SKM-1 (cell line): ENCODE measurements around the gene BCL2.

Experiments
- DNase-seq: peaks from one replicate; lab custom pipeline; 2025; ENCODE audit not compliant: unreplicated experiment; lab: John Stamatoyannopoulos, UW

The BCL2 gene

GRCh38 chr18:63098018-63098981 is 221.3 kb downstream of the BCL2 start:
- peak; percentile 62 for DNase-seq

DNA sequence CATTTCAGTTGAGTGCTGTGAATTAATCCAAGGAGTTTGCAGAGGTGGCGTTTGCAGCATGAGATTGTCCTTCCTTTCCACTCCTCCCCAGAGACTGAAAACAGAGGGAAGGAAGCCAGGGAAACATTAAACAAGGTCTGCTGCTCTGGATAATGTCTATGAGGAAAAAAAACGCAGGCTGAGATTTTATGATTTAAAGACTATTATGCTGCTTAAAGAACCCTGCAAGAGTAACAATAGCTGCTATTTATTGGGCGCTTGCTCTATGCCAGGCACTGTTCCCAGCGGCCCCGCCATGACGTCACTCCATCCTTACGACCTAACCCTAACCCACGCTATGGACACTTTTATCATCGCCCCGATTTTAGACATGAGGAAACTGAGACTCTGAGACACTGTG is 222.4 kb downstream of the BCL2 start:
- no peak for DNase-seq

DNA sequence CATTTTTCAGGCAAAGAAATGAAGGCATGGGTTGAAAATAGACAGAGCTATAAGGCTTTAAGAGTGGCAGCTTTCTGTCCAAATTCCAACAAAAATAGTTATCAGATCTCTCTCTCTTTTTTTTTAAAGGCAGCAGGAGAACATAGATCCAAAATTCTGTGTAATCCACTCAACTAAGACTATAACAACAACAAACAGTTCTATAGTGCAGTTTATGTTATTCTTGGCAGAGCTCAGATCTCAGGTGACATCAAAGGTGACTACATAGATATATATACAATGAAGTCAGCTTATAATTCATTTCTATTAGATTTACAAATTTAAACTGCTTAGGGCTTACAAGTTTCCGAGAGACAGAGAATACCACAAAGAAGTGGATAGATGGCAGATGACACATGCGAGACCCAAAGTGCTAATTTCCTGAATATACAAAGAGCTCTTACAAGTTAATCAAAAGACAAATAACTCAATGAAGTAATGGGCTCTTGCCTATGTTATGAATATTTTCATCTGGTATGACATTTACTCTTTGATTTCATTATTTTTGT is 223.2 kb downstream of the BCL2 start:
- no peak for DNase-seq

- DNase-seq: no peak
Measured at GRCh38 chr18:63095768-63096167, 223.8 kb downstream of the BCL2 start.

DNA sequence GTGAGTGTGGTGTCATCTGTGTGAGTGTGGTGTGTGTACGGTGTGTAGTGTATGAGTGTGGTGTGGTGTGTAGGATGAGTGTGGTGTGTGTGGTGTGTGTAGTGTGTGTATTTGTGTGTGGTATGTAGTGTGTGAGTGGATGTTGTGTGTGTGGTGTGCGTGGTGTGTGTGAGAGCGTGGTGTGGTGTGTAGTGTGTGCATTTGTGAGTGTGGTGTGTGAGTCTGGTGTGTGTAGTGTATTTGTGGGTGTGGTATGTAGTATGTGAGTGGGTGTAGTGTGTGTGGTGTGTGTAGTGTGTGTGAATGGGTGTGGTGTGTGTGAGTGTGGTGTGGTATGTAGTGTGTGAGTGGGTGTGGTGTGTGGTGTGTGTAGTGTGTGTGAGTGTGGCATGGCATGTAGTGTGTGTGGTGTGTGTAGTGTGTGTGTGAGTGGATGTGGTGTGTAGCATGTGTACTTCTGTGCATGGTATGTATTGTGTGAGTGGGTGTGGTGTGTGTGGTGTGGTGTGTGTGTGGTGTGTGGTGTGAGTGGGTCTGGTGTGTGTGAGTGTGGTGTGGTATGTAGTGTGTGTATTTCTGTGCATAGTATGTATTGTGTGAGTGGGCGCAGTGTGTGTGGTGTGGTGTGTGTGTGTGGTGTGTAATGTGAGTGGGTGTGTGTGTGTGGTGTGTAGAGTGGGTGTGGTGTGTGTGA is 227.8 kb downstream of the BCL2 start:
- DNase-seq: no peak

DNA sequence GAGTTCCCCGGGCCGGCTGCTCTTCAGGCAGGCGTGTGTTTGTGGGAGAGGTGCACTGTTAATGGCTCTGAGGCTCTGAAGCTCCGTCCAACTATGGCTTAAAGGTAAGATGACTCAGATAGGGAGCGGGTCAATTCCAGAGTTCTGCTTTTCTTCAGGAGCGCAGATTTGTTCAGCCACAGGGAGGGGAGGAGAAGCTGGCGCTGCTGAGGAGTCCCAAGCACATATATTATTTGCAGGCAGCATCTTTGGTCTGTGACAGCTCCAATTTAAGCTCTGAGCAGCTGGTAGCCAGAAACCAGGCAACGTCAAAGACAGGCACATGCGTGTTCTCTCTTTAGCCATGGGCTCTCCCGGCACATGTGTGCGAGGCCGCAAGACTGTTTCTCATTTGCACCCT is 229.2 kb downstream of the BCL2 start:
- DNase-seq: no peak

DNA sequence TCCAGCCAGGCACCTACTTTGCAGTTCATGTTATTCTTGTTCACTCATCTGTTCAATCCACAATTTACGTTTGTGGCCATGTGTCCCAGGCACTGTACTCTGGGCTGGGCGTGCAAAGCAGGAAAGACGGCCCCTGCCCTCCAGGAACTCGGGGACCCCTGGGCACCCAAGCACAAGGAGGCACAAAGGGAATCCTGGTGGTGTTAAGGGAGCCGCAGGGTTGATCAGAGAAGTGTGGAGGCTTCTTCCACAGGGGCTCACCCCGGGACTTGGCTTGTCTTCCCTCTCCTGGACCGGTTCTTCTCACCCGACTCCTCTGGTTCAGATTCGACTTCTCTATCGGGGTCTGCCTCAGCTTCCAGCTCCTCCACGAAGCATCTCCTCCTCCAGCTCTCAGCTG is 230.5 kb downstream of the BCL2 start:
- no peak for DNase-seq

DNA sequence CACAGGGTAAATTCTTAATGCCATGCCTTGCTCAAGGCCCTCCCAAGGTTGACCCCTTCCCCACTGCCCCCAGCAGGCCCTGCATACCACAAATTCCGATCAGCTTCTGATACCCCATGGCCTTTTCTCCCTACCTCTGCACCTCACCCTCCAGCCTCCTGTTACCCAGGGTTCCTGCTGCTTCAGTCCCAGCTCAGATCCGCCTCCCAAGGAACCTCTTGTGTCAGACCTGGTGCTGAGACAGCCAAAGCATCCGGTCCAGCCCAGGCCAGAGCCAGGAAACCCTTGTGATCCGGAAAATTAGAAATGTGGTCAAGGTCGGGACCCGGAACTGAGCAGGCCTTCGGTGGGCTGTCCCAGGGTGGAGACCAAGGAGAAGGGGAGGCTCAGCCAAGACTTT is 231.3 kb downstream of the BCL2 start:
- DNase-seq: no peak

DNA sequence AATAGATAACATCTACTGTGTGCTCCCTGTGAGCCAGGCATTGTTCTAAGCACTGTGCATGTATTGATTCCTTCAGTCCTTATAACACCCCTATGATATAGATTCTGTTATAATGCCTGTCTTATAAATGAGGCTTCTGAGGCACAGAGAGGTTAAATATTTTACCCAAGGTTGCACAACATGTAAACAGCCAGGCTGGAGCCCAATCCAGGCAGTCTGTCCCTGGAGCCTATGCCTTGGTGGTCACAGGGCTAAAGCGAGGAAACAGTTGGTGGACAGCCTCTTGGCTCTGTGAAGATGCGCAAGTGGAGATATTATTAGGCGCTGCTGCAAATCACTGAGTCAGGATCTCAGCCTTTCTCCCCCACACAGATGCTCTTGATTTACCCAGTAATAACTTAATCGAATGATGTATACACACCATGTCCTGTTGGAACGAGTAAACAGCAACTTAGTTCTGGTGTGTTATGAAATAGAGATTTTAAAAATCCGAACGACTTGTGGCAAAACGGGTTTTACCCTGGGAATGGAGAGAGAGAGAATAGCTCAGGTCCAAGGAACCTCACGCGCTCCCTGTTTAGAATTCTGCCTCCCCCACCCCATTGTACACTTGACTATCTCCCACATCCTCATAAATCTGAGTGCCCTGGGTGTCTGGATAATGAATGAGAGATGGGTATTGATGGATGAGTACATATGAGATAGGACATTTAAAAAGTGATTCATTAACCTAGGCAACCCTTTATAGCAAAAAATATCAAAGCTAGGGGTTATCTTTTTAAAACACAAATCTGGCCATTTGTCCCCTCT is 231.9 kb downstream of the BCL2 start:
- DNase-seq: no peak

DNA sequence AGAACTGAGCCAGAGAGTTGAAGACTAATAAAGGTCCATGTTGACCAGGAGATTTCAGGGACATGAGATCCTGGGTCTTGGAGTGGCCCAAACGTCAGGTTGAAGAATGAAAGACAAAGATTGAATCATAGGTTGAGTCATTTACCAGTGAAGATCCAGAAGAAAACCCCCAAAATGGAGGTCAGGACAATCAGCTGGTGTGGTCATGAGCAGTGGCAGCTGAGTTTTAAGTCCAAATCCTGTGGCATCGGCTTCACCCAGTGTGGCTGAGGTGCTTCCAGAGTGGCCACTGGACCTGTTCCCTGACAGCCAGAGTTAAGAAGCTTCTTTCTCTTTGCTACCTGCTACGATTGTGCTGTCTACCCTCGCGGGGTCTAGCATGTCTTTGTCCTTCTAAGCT is 234.0 kb downstream of the BCL2 start:
- DNase-seq: no peak

DNA sequence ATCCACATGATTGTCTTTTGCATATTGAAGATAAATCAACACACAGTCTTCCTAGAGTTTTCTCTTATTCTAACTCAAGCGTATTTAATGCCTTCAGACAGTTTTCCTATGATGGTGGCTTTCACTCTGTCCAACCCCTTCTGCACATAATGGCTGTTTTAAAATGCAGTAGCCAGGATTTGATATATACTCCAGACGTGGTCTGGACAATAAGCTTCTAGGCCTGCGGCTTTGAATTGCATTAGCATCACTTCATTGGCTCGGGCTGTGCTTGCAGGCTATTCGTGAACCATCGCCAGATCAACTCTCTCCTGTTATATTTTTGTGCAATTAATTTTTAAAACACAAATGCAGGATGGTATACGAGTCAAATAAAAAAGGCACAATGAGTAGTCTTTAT is 235.3 kb downstream of the BCL2 start:
- DNase-seq: no peak

GRCh38 chr18:63083555-63083954 is 236.0 kb downstream of the BCL2 start:
- DNase-seq: no peak

DNA sequence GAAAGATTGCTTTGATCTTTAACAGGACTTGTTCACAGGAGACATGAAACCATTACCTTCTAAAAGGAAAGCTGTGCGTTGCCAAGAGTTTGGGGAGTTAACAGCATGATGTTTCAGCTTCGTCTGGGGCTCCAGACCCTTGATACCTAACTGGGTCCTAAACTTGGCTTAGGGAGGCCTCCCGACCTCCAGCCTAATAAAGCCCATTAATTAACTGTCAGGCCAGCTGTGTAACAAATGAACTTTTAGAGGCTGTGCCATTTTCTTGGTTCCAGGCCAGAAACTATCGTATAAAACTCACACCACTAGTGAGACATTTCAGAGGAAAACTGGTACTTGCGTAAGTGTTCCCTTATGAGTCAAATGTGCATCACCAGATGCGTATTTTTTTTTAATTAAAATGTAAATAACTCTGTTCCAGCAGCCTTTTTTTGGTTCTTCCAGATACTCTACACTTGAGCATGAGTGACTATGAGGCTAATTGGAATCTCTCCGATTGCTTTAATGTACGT is 236.5 kb downstream of the BCL2 start:
- no peak for DNase-seq

GRCh38 chr18:63082366-63083019 is 237.1 kb downstream of the BCL2 start:
- DNase-seq: no peak

GRCh38 chr18:63079114-63079513 is 240.5 kb downstream of the BCL2 start:
- peak; percentile 13 for DNase-seq

GRCh38 chr18:63078471-63078870 is 241.1 kb downstream of the BCL2 start:
- no peak for DNase-seq

- DNase-seq: no peak
Measured at GRCh38 chr18:63074981-63075404, 244.6 kb downstream of the BCL2 start.

DNA sequence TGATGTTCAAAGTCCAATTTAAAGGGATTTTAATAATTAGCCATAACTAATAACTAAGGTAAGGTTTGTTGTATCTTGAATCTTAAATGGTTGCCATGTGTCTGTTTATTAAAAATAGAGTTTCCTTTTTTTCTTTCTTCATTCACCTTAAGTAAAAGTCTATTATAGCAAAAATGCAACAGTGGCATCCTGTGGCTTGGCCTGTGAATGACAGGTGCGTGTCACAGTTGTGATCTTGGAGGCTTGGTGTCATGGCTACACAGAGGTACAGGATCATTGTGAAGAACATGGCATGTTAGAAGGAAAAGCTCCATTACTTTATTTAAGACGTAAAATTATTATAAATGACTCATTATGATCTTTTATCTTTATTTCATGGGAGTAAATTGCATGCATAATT is 246.1 kb downstream of the BCL2 start:
- no peak for DNase-seq
